HEK293T (cell line): ENCODE results near the gene KHDC3L.

Source experiments
- BHLHE40 ChIP-seq: fragments of 450-650 bp; IDR thresholded peaks from 2 replicates; pipeline ENCODE4 v1.6.1; 2016; ENCODE audit warnings: mild to moderate bottlenecking, moderate library complexity, borderline replicate concordance
- FOXM1 ChIP-seq: fragments of 450-650 bp; IDR thresholded peaks from 2 replicates; pipeline ENCODE4 v1.6.1; 2017; ENCODE audit warnings: mild to moderate bottlenecking, borderline replicate concordance
- LEF1 ChIP-seq: fragments of 450-650 bp; IDR thresholded peaks from 2 replicates; pipeline ENCODE4 v1.6.1; 2017; ENCODE audit warnings: mild to moderate bottlenecking, borderline replicate concordance
- NFRKB ChIP-seq: fragments of 450-650 bp; IDR thresholded peaks from 2 replicates; pipeline ENCODE4 v1.6.1; 2016; ENCODE audit warnings: mild to moderate bottlenecking, moderate library complexity
- TARDBP ChIP-seq: fragments of 450-650 bp; IDR thresholded peaks from 2 replicates; pipeline ENCODE4 v1.6.1; 2016

DNA sequence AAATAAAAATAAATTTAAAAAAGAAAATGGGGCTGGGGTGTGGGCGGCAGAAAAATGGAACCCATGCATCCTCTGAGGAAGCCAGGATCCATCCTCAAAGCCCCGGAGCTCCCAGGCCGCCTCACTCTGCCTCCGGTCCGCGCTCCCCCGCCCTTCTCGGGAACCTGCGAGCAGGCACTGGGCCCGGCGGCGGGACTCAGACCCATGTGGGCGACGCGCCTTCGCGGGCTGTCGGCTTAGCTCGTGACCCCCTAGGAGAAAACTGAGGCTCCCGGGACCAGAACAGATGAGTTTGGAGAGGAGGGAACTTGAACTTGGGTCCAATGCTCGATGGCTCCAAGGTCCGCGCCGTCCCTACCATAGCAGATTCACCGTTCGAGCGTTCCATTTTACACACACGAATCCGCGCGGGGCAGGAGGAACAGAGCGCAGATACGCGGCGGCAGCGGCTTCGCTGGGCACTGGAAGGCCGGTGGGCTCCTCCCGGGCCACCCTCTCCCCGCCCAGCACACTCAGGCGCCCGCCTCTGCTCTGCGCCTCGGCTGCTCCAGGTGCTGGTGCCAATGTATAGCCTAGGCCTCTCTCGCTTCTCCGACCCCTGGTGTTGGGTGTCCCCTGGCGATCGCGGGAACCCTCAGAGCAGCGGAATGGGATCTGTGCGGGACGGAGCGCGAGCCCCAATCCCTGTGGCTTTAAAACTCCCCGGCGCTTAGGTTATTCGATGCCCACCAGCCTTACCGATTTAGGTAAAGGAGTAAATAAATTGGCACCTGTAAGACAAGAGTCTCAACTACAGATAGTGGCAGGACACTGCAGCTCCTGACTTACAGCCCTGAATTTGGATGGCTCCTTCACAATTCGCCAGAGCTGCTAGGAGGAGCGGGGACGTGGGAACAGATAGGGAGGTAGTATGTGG is 47.6 kb upstream of the KHDC3L start:
- TF ChIP-seq FOXM1 (no peak), TARDBP (no peak), LEF1 (no peak), BHLHE40 (no peak), NFRKB (no peak)
